ENCODE measurements around the gene SPAG9.
A peak's percentile ranks its signal among the peaks of the same experiment; 100 is the strongest.

DNA sequence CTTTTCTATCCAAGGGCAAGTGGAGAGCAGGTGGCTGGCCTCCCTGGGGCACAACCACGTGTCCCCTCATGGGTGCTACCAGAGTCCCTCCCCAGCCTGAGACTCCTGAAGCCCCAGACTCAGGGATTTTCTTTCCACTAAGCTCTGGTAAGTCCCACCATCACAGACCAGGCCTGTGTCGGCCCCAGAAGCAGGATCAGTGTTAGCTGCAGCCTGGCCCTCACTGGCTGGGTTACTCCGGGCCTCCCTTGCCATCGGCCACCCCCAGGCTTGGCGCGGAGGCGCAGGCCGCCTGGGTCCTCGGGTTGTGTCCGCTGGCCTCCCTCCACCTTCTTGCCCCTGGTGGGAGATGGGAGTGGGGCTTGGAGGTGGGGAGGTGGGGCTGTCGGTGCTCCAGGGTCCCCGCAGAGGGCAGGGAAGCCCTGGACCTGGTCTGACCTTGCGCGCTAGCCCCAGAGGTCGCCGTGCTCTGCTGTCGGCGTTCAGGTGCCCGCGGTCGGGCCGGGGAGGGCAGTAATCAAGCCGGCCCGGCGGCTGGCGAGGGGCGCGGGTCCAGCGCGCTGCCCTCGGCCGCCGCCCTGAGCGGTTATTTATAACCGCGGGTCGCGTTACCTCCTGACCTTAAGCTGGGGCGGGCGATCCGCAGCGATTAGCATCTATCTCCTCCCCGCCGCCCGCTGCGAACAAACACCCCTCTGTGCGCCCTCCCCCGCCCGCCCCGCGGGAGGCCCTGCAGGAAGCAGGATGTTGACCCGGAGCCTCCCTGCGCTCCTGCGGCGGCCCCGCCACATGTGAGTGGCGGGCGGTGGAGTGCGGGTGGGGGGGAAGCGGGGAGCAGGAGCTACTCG is 176.4 kb downstream of the SPAG9 start:
- TF ChIP-seq CTCF (IDR thresholded peaks at IDR 0.05) (peak in 2 of 6 experiments; percentile 42 to 61), POLR2A (IDR thresholded peaks at IDR 0.05) (peak in 3 of 4 donors; percentile 47 to 83 (median 67)), EP300 (IDR thresholded peaks at IDR 0.05) (peak in 1 of 4 donors; percentile 14)

All from upper lobe of left lung (tissue), 4 donors.